HL-60/S4 treated with phorbol 12-myristate 13-acetate at 8.2 ng/mL for 4 days and 3 days (cell line): ENCODE data around the gene MRPS10.
"Not testable (repeated sequence)": the region's sequence is repeated elsewhere in the genome, so short reads cannot be mapped to it uniquely, and the experiment has no call there.

ENCODE experiments used
- in situ Hi-C: fragments of 300-500 bp; cut with MboI; formaldehyde crosslinking; loops from 2 replicates; pipeline ENCODE4 v1.15.0; 2022; ENCODE audit warnings: low sequenced_read_pairs

The MRPS10 gene

GRCh38 chr6:42216495-42216894, 1.2 kb downstream of the MRPS10 start:
- in situ Hi-C loops, result not testable (repeated sequence)

- in situ Hi-C loops, result no loop called here
Observed at GRCh38 chr6:42212442-42212841, 5.2 kb downstream of the MRPS10 start.

- in situ Hi-C loops, result no loop called here
Observed at GRCh38 chr6:42211726-42212125, 5.9 kb downstream of the MRPS10 start.

GRCh38 chr6:42210551-42210950, 7.1 kb downstream of the MRPS10 start:
- in situ Hi-C loops, result no loop called here

- in situ Hi-C loops, result not testable (repeated sequence)
Observed at GRCh38 chr6:42207559-42207958, 10.1 kb downstream of the MRPS10 start.

GRCh38 chr6:42204768-42205282, 12.8 kb downstream of the MRPS10 start:
- in situ Hi-C loops, result no loop called here

- in situ Hi-C loops, result no loop called here
Observed at GRCh38 chr6:42203183-42203582, 14.5 kb downstream of the MRPS10 start.

GRCh38 chr6:42202131-42202915, 15.3 kb downstream of the MRPS10 start:
- in situ Hi-C loops, result not testable (repeated sequence)

GRCh38 chr6:42201382-42201781, 16.3 kb downstream of the MRPS10 start:
- in situ Hi-C loops, result no loop called here

GRCh38 chr6:42200035-42200434, 17.6 kb downstream of the MRPS10 start:
- in situ Hi-C loops, result no loop called here

GRCh38 chr6:42199106-42199981, 18.3 kb downstream of the MRPS10 start:
- in situ Hi-C loops, result no loop called here

GRCh38 chr6:42197555-42198362, 19.9 kb downstream of the MRPS10 start:
- in situ Hi-C loops, result no loop called here

- in situ Hi-C loops, result no loop called here
Observed at GRCh38 chr6:42195415-42195814, 22.2 kb downstream of the MRPS10 start.

- in situ Hi-C loops, result no loop called here
Observed at GRCh38 chr6:42194056-42194455, 23.6 kb downstream of the MRPS10 start.

GRCh38 chr6:42193491-42193894, 24.2 kb downstream of the MRPS10 start:
- in situ Hi-C loops, result no loop called here

- in situ Hi-C loops, result not testable (repeated sequence)
Observed at GRCh38 chr6:42192385-42192784, 25.3 kb downstream of the MRPS10 start.

- in situ Hi-C loops, result no loop called here
Observed at GRCh38 chr6:42190554-42191183, 27.0 kb downstream of the MRPS10 start.

GRCh38 chr6:42188406-42188805, 29.3 kb downstream of the MRPS10 start:
- in situ Hi-C loops, result no loop called here

- in situ Hi-C loops, result no loop called here
Observed at GRCh38 chr6:42185597-42185996, 32.1 kb downstream of the MRPS10 start.

GRCh38 chr6:42184475-42184874, 33.2 kb downstream of the MRPS10 start:
- in situ Hi-C loops, result no loop called here
